HepG2 (cell line): ENCODE measurements around the gene MAGI1. TPM values are rescaled to one million over a fixed set of nuclear protein-coding genes. Genes with fewer than 3 reads are reported as not detected.

Experiments used
- ATAC-seq: fragments of 200-7000 bp; cut with Tn5 transposase; 3 replicates; pipeline ENCODE4 v1.9.1; 2020; ENCODE audit warnings: mild to moderate bottlenecking, moderate library complexity
- BruUV-seq: library from RNA; stranded (reverse); fragments of 400-500 nt; replicated peaks from 2 replicates; lab custom pipeline; 2021; lab: Mats Ljungman, UMichigan
- CTCF ChIA-PET: fragments of 300-600 bp; formaldehyde crosslinking; extraction: SDS; loops from one replicate; lab custom pipeline; 2021; ENCODE audit warnings: low total read pairs, inconsistent platforms, low intra/inter-chr PET ratio; lab: Yijun Ruan, JAX
- POLR2A ChIA-PET: fragments of 350-600 bp; sonication (Branson Sonifier 250); formaldehyde crosslinking; loops from one replicate; lab custom pipeline; 2020; ENCODE audit warnings: antibody characterized with exemption, inconsistent platforms; lab: Yijun Ruan, JAX
- DNase-seq: peaks from one replicate; pipeline ENCODE4 v3.0.0-alpha.2; 2015; ENCODE audit warnings: low spot score
- FAIRE-seq: peaks from 3 replicates; lab custom pipeline; 2011; peaks lifted over from hg19 to GRCh38; lab: Jason Lieb, UNC
- H2AFZ ChIP-seq: one replicate; pipeline ENCODE4 v1.6.1; 2011; ENCODE audit warnings: low read length, inconsistent platforms
- H3K27ac ChIP-seq: fragments of 300-600 bp; 3 replicates; pipeline ENCODE4 v1.8.0; 2011; ENCODE audit warnings: mixed run types, mild to moderate bottlenecking, mixed read lengths, low read length, inconsistent platforms; ENCODE audit not compliant: insufficient read depth; ENCODE audit errors: extremely low read length
- H3K27me3 ChIP-seq, 2 experiments: fragments of 200-600 bp in 1 of 2; 2 replicates in 1 of 2; 3 replicates in 1 of 2; pipeline versions ENCODE4 v1.6.0 to v1.8.0; 2011; ENCODE audit warnings: low read length in 2 of 2, mild to moderate bottlenecking in 2 of 2, moderate library complexity in 2 of 2, inconsistent platforms in 1 of 2; ENCODE audit not compliant: insufficient read depth in 2 of 2, control insufficient read depth in 1 of 2
- H3K36me3 ChIP-seq, 2 experiments: fragments of 200-600 bp in 1 of 2; replicated peaks in 1 of 2; 2 replicates in 1 of 2; 3 replicates in 1 of 2; pipeline versions ENCODE4 v1.5.1 to v1.8.0; 2011; ENCODE audit warnings: low read length in 2 of 2, inconsistent platforms in 1 of 2; ENCODE audit not compliant: insufficient read depth in 2 of 2, control insufficient read depth in 1 of 2
- H3K4me1 ChIP-seq: 2 replicates; pipeline ENCODE4 v1.5.1; 2012; ENCODE audit warnings: low read length, inconsistent platforms; ENCODE audit not compliant: insufficient read depth
- H3K4me2 ChIP-seq: 2 replicates; pipeline ENCODE4 v1.6.0; 2011; ENCODE audit warnings: low read depth, low read length, inconsistent platforms
- H3K4me3 ChIP-seq, 3 experiments: fragments of 200-600 bp in 1 of 3; sonication (generic), shearing (Covaris generic) in 1 of 3; replicated peaks in 1 of 3; 2 replicates each; pipeline ENCODE4 v1.5.1; 2011 to 2016; ENCODE audit warnings: low read length in 3 of 3, inconsistent platforms in 2 of 3, low read depth in 2 of 3, mild to moderate bottlenecking in 2 of 3, control low read depth in 1 of 3, mixed read lengths in 1 of 3; ENCODE audit not compliant: insufficient read depth in 1 of 3
- H3K79me2 ChIP-seq: one replicate; pipeline ENCODE4 v1.6.1; 2011; ENCODE audit warnings: low read length, inconsistent platforms; ENCODE audit not compliant: insufficient read depth
- H3K9ac ChIP-seq: 2 replicates; pipeline ENCODE4 v1.6.0; 2011; ENCODE audit warnings: mild to moderate bottlenecking, low read depth, low read length, inconsistent platforms; ENCODE audit not compliant: insufficient read depth
- H3K9me3 ChIP-seq: 2 replicates; pipeline ENCODE4 v1.5.1; 2012; ENCODE audit warnings: mild to moderate bottlenecking, low read length
- H4K20me1 ChIP-seq: 2 replicates; pipeline ENCODE4 v1.6.0; 2011; ENCODE audit warnings: inconsistent platforms, mild to moderate bottlenecking, low read length, moderate library complexity; ENCODE audit not compliant: insufficient read depth
- SNAI1 ChIP-seq: sonication (generic); formaldehyde crosslinking; IDR thresholded peaks from 2 replicates; pipeline ENCODE4 v1.5.0; 2020; ENCODE audit warnings: mild to moderate bottlenecking, missing genetic modification reagents, borderline replicate concordance
- ZFP82 ChIP-seq: sonication (generic); formaldehyde crosslinking; IDR thresholded peaks from 2 replicates; pipeline ENCODE4 v1.5.1; 2020; ENCODE audit warnings: mild to moderate bottlenecking, missing genetic modification reagents, borderline replicate concordance
- ZNF34 ChIP-seq: sonication (generic); formaldehyde crosslinking; IDR thresholded peaks from 2 replicates; pipeline ENCODE4 v1.4.0; 2020; ENCODE audit warnings: mild to moderate bottlenecking, missing genetic modification reagents, borderline replicate concordance
- ZNF354B ChIP-seq: sonication (generic); formaldehyde crosslinking; IDR thresholded peaks from 2 replicates; pipeline ENCODE4 v1.8.0; 2022; ENCODE audit warnings: mild to moderate bottlenecking, missing genetic modification reagents
- ZNF589 ChIP-seq: sonication (generic); formaldehyde crosslinking; conservative IDR thresholded peaks from 2 replicates; pipeline ENCODE4 v1.8.0; 2022; ENCODE audit warnings: mild to moderate bottlenecking, moderate library complexity, missing genetic modification reagents
- ZNF713 ChIP-seq: sonication (generic); formaldehyde crosslinking; IDR thresholded peaks from 2 replicates; pipeline ENCODE4 v1.4.0; 2020; ENCODE audit warnings: mild to moderate bottlenecking, missing genetic modification reagents
- WGBS: methylation state at CpG from one replicate; pipeline ENCODE4 v1.1.6; 2017; ENCODE audit warnings: low lambda C conversion rate; 5-methylcytosine and 5-hydroxymethylcytosine counted together
- in situ Hi-C: cut with HindIII; loops from 2 replicates; pipeline ENCODE4 v1.10.0; 2017; ENCODE audit warnings: low pct_unique_long_range_greater_than_20kb; ENCODE audit not compliant: extremely low pct_ligation_motif_present
- intact Hi-C: fragments of 100-400 bp; cut with micrococcal nuclease; formaldehyde crosslinking; loops from one replicate; pipeline ENCODE4 v1.10.0; 2022; ENCODE audit not compliant: unreplicated experiment
- polyA plus RNA-seq, 8 experiments: library from polyadenylated mRNA; depleted of rRNA in 3 of 8; stranded (reverse) in 7 of 8; unstranded in 1 of 8; fragments of >200 nt; fragmentation: Illumina TruSeq in 4 of 8; extraction: Trizol in 4 of 8; gene quantifications; 2 replicates each; pipeline versions ENCODE4 v1.2.1 to v1.2.3, GENCODE V29; 2011 to 2016; ENCODE audit warnings: low read depth in 4 of 8, missing spikeins in 1 of 8, mixed read lengths in 1 of 8; ENCODE audit not compliant: insufficient read depth in 1 of 8
- total RNA-seq, 5 experiments: library from RNA; depleted of rRNA; stranded (reverse); fragments of >200 nt; fragmentation: Illumina TruSeq; extraction: Trizol; gene quantifications; 2 replicates each; pipeline ENCODE4 v1.2.3, GENCODE V29; 2016; ENCODE audit warnings: low read depth in 1 of 5
- TF ChIP-seq, protein P1 (sequence below): sonication (generic); formaldehyde crosslinking; IDR thresholded peaks from 2 replicates; pipeline ENCODE4 v1.4.0; 2020; ENCODE audit warnings: missing genetic modification reagents
- TF ChIP-seq, protein P2 (sequence below): sonication (generic); formaldehyde crosslinking; IDR thresholded peaks from 2 replicates; pipeline ENCODE4 v1.5.1; 2020; ENCODE audit warnings: mild to moderate bottlenecking, missing genetic modification reagents, moderate library complexity
- TF ChIP-seq, protein P3 (sequence below): fragments of 450-650 bp; IDR thresholded peaks from 2 replicates; pipeline ENCODE4 v1.6.1; 2016
- TF ChIP-seq, protein P4 (sequence below): sonication (generic); formaldehyde crosslinking; IDR thresholded peaks from 2 replicates; pipeline ENCODE4 v1.4.0; 2020; ENCODE audit warnings: missing genetic modification reagents

The MAGI1 gene
- total and polyA plus RNA-seq, 2 of the 13 experiments (the other 11 are each of a cell fraction or from before 2014, with no cell fraction given): 22.2 to 26.0 TPM

DNA sequence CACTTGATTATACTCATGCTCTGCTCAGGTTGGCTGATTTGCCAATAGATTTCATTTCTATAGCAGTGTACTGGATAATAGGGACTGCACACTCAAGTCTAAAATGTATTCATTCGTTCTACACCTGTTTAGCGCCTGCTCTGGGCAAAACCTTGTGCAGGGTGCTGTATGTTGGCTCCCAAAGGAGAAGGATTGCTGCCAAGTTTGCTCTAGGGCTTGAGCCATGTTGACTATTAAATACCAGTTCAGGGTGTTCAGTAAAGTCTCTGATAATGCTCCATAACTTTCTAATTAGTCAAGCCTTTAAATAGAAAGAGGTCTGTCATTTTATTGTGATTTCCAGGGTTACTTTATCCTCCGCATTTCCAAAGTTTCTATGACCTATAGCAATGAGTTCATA lies 470.2 kb downstream of the MAGI1 start:
- H3K79me2 ChIP-seq: peaks cover 3% of the 10 kb centered on the region

More for the DNA sequence above, 470.2 kb downstream of the MAGI1 start:
- intact Hi-C loops: no loop called here
- H3K27ac ChIP-seq: no peak overlapping the region
- ChIA-PET POLR2A (no interaction called here), CTCF (no interaction called here)
- peaks cover 9% of the 10 kb centered on the region for H3K4me1 ChIP-seq
- no peaks in the 10 kb centered on the region for H3K9me3 ChIP-seq
- H3K36me3 ChIP-seq: no peaks in the 10 kb centered on the region
- H4K20me1 ChIP-seq: peaks cover 8% of the 10 kb centered on the region
- H3K27me3 ChIP-seq: no peaks in the 10 kb centered on the region
- H3K4me3 ChIP-seq: no peak overlapping the region
- WGBS: 94% methylated on average over 3 of the region's 3 CpGs
- in situ Hi-C loops: no loop called here
- FAIRE-seq: no peak
- BruUV-seq: no TSS peak
- H3K4me2 ChIP-seq: no peak overlapping the region
- H3K9ac ChIP-seq: no peak overlapping the region
- no peak for TF ChIP-seq ZNF589 (CRISPR knock-in tag)
- TF ChIP-seq ZFP82: no peak
- TF ChIP-seq SNAI1: no peak
- TF ChIP-seq, protein P1, sequence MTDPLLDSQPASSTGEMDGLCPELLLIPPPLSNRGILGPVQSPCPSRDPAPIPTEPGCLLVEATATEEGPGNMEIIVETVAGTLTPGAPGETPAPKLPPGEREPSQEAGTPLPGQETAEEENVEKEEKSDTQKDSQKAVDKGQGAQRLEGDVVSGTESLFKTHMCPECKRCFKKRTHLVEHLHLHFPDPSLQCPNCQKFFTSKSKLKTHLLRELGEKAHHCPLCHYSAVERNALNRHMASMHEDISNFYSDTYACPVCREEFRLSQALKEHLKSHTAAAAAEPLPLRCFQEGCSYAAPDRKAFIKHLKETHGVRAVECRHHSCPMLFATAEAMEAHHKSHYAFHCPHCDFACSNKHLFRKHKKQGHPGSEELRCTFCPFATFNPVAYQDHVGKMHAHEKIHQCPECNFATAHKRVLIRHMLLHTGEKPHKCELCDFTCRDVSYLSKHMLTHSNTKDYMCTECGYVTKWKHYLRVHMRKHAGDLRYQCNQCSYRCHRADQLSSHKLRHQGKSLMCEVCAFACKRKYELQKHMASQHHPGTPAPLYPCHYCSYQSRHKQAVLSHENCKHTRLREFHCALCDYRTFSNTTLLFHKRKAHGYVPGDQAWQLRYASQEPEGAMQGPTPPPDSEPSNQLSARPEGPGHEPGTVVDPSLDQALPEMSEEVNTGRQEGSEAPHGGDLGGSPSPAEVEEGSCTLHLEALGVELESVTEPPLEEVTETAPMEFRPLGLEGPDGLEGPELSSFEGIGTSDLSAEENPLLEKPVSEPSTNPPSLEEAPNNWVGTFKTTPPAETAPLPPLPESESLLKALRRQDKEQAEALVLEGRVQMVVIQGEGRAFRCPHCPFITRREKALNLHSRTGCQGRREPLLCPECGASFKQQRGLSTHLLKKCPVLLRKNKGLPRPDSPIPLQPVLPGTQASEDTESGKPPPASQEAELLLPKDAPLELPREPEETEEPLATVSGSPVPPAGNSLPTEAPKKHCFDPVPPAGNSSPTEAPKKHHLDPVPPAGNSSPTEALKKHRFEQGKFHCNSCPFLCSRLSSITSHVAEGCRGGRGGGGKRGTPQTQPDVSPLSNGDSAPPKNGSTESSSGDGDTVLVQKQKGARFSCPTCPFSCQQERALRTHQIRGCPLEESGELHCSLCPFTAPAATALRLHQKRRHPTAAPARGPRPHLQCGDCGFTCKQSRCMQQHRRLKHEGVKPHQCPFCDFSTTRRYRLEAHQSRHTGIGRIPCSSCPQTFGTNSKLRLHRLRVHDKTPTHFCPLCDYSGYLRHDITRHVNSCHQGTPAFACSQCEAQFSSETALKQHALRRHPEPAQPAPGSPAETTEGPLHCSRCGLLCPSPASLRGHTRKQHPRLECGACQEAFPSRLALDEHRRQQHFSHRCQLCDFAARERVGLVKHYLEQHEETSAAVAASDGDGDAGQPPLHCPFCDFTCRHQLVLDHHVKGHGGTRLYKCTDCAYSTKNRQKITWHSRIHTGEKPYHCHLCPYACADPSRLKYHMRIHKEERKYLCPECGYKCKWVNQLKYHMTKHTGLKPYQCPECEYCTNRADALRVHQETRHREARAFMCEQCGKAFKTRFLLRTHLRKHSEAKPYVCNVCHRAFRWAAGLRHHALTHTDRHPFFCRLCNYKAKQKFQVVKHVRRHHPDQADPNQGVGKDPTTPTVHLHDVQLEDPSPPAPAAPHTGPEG (CRISPR knock-in tag): no peak
- TF ChIP-seq ZNF713 (CRISPR knock-in tag): no peak
- TF ChIP-seq, protein P2, sequence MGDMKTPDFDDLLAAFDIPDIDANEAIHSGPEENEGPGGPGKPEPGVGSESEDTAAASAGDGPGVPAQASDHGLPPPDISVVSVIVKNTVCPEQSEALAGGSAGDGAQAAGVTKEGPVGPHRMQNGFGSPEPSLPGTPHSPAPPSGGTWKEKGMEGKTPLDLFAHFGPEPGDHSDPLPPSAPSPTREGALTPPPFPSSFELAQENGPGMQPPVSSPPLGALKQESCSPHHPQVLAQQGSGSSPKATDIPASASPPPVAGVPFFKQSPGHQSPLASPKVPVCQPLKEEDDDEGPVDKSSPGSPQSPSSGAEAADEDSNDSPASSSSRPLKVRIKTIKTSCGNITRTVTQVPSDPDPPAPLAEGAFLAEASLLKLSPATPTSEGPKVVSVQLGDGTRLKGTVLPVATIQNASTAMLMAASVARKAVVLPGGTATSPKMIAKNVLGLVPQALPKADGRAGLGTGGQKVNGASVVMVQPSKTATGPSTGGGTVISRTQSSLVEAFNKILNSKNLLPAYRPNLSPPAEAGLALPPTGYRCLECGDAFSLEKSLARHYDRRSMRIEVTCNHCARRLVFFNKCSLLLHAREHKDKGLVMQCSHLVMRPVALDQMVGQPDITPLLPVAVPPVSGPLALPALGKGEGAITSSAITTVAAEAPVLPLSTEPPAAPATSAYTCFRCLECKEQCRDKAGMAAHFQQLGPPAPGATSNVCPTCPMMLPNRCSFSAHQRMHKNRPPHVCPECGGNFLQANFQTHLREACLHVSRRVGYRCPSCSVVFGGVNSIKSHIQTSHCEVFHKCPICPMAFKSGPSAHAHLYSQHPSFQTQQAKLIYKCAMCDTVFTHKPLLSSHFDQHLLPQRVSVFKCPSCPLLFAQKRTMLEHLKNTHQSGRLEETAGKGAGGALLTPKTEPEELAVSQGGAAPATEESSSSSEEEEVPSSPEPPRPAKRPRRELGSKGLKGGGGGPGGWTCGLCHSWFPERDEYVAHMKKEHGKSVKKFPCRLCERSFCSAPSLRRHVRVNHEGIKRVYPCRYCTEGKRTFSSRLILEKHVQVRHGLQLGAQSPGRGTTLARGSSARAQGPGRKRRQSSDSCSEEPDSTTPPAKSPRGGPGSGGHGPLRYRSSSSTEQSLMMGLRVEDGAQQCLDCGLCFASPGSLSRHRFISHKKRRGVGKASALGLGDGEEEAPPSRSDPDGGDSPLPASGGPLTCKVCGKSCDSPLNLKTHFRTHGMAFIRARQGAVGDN: no peak
- no peak for TF ChIP-seq ZNF354B
- TF ChIP-seq ZNF34 (CRISPR knock-in tag): no peak
- TF ChIP-seq, protein P3, sequence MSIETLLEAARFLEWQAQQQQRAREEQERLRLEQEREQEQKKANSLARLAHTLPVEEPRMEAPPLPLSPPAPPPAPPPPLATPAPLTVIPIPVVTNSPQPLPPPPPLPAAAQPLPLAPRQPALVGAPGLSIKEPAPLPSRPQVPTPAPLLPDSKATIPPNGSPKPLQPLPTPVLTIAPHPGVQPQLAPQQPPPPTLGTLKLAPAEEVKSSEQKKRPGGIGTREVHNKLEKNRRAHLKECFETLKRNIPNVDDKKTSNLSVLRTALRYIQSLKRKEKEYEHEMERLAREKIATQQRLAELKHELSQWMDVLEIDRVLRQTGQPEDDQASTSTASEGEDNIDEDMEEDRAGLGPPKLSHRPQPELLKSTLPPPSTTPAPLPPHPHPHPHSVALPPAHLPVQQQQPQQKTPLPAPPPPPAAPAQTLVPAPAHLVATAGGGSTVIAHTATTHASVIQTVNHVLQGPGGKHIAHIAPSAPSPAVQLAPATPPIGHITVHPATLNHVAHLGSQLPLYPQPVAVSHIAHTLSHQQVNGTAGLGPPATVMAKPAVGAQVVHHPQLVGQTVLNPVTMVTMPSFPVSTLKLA: no peak
- TF ChIP-seq, protein P4, sequence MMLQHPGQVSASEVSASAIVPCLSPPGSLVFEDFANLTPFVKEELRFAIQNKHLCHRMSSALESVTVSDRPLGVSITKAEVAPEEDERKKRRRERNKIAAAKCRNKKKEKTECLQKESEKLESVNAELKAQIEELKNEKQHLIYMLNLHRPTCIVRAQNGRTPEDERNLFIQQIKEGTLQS: no peak
- TF ChIP-seq, all 625 proteins: peak for 0
- DNase-seq (no peak), ATAC-seq (no peak)
- H2AFZ ChIP-seq: no peak overlapping the region
